NCI-H128 (cell line): ENCODE data around the gene SP2.

Source experiments
- DNase-seq: peaks from one replicate; lab custom pipeline; 2025; ENCODE audit not compliant: unreplicated experiment; lab: John Stamatoyannopoulos, UW

Gene SP2

GRCh38 chr17:47889734-47890529, 6.1 kb upstream of the SP2 start:
- DNase-seq = peak; percentile 50

GRCh38 chr17:47891545-47892088, 4.4 kb upstream of the SP2 start:
- no peak for DNase-seq

- DNase-seq = no peak
Observed at GRCh38 chr17:47894498-47895346, 1.3 kb upstream of the SP2 start.

- DNase-seq = no peak
Observed at GRCh38 chr17:47895347-47895855, 635 bp upstream of the SP2 start.

- no peak for DNase-seq
Observed at GRCh38 chr17:47896672-47897490, 845 bp downstream of the SP2 start.

GRCh38 chr17:47897561-47897960, 1.5 kb downstream of the SP2 start:
- no peak for DNase-seq

- DNase-seq = no peak
Observed at GRCh38 chr17:47898241-47898640, 2.2 kb downstream of the SP2 start.

- DNase-seq = no peak
Observed at GRCh38 chr17:47899643-47900042, 3.6 kb downstream of the SP2 start.

- no peak for DNase-seq
Observed at GRCh38 chr17:47901423-47901822, 5.4 kb downstream of the SP2 start.

- no peak for DNase-seq
Observed at GRCh38 chr17:47902039-47902744, 6.2 kb downstream of the SP2 start.

GRCh38 chr17:47905221-47905733, 9.2 kb downstream of the SP2 start:
- no peak for DNase-seq

- no peak for DNase-seq
Observed at GRCh38 chr17:47906443-47906842, 10.4 kb downstream of the SP2 start.

- no peak for DNase-seq
Observed at GRCh38 chr17:47907932-47908562, 12.0 kb downstream of the SP2 start.

- DNase-seq = no peak
Observed at GRCh38 chr17:47913050-47913449, 17.0 kb downstream of the SP2 start.

GRCh38 chr17:47914306-47914948, 18.4 kb downstream of the SP2 start:
- DNase-seq = no peak

GRCh38 chr17:47915776-47916398, 19.9 kb downstream of the SP2 start:
- DNase-seq = no peak

- DNase-seq = no peak
Observed at GRCh38 chr17:47916489-47917208, 20.6 kb downstream of the SP2 start.

- no peak for DNase-seq
Observed at GRCh38 chr17:47917581-47917980, 21.5 kb downstream of the SP2 start.
